ENCODE results near the gene GRIP1.

GRIP1 gene, protein sequence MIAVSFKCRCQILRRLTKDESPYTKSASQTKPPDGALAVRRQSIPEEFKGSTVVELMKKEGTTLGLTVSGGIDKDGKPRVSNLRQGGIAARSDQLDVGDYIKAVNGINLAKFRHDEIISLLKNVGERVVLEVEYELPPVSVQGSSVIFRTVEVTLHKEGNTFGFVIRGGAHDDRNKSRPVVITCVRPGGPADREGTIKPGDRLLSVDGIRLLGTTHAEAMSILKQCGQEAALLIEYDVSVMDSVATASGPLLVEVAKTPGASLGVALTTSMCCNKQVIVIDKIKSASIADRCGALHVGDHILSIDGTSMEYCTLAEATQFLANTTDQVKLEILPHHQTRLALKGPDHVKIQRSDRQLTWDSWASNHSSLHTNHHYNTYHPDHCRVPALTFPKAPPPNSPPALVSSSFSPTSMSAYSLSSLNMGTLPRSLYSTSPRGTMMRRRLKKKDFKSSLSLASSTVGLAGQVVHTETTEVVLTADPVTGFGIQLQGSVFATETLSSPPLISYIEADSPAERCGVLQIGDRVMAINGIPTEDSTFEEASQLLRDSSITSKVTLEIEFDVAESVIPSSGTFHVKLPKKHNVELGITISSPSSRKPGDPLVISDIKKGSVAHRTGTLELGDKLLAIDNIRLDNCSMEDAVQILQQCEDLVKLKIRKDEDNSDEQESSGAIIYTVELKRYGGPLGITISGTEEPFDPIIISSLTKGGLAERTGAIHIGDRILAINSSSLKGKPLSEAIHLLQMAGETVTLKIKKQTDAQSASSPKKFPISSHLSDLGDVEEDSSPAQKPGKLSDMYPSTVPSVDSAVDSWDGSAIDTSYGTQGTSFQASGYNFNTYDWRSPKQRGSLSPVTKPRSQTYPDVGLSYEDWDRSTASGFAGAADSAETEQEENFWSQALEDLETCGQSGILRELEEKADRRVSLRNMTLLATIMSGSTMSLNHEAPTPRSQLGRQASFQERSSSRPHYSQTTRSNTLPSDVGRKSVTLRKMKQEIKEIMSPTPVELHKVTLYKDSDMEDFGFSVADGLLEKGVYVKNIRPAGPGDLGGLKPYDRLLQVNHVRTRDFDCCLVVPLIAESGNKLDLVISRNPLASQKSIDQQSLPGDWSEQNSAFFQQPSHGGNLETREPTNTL

DNA sequence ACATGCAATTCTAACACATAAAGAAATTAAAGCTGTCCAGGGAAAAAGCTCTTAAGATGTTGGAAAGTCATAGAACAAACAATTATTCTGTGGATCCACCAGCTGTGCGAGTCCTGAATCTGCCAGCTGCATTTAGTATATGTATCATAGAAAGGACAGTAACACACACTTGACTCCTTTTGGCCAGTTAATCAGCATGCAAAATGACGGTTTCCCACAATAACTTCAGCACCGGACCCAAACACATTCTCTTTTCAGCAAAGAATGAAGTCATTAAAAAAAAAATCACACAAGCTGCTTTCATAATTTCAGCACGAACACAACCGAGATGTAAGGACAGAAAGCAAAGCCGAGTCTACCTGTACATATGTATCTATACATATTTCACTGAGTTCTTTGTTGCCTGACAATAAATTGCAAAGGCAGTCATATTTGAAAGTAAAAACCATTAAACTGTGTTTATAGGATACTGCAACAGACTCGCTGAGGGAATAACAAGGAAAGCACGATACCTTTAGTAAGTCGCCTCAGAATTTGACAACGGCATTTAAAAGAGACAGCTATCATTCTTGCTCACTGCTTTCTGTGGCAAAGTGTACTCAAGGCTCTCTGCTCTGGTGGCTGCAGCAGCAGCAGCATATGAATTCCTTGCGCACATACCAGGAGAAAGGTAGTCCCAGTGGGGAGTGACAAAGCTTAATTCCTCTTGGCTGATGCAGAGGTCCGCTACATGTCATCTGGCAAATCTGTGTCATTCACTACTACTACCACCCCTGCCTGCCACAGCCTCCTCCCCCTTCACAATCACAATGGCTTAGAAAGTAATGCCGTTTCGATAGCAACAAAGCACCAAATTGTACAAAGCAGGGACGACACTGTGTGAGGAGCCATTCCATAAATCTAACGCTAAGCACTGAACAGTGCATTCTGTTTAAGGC, at the start of gene GRIP1:
TSS of gene GRIP1 (minus strand) at position 739 of the 938 bp plus-strand sequence. CDS start at position 567, 172 bp downstream.
- DNase-seq (ENCODE audit: low read depth in 2 of 2): no peak

GRCh38 chr12:66726556-66726955, 47.7 kb upstream of the GRIP1 start:
- DNase-seq (ENCODE audit: low read depth in 2 of 2): no peak

GRCh38 chr12:66725031-66725430, 46.2 kb upstream of the GRIP1 start:
- DNase-seq (ENCODE audit: low read depth in 2 of 2): no peak

DNA sequence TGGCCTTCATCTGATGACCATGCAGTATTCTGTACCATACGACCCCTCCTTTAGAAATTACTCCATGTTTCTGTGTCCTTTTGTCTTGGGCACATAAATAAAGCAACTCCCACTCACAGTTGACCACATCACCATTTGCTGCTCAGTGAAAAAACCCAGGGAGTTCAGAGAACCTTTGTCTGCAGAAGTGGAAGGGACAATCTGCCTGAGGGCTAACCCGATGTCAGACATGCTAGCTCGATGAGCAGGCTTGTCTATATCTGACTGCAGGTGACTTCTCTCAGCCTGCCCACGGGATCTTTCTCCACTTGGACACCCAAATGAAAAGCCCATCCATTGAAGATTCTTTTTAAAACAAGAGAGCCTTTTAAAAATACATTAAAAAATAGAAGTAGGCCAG, 45.7 kb upstream of the GRIP1 start:
- no peak for DNase-seq (ENCODE audit: low read depth in 2 of 2)

DNA sequence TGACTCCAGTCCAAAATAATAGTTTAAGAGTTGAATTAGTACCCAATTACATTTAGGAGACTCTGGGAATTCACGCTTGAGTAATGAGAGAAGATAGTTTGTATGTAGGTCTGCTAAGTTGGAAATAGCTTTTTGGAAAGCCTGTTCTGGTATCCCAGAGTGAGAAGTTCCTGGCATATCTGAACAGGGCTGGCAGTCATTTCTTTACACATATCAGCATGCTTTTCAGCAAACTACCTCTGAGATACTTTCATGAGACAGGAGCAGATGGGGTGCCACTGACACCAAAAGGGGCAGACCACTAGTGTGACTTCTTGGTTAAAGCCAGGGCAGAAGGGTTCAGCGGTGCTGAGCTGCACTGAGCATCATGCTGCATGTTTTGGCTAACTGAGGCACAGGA, 45.1 kb upstream of the GRIP1 start:
- DNase-seq (ENCODE audit: low read depth in 2 of 2): no peak

- no peak for DNase-seq (ENCODE audit: low read depth in 2 of 2)
These were observed 41.0 kb upstream of the GRIP1 start for GRCh38 chr12:66719862-66720261.

- DNase-seq (ENCODE audit: low read depth in 2 of 2): no peak
These were observed 38.3 kb upstream of the GRIP1 start for GRCh38 chr12:66717036-66717673.

- no peak for DNase-seq (ENCODE audit: low read depth in 2 of 2)
These were observed 37.6 kb upstream of the GRIP1 start for GRCh38 chr12:66716522-66716921.

- DNase-seq (ENCODE audit: low read depth in 2 of 2): no peak
These were observed 35.8 kb upstream of the GRIP1 start for GRCh38 chr12:66714709-66715108.

- no peak for DNase-seq (ENCODE audit: low read depth in 2 of 2)
These were observed 35.1 kb upstream of the GRIP1 start for GRCh38 chr12:66713984-66714383.

DNA sequence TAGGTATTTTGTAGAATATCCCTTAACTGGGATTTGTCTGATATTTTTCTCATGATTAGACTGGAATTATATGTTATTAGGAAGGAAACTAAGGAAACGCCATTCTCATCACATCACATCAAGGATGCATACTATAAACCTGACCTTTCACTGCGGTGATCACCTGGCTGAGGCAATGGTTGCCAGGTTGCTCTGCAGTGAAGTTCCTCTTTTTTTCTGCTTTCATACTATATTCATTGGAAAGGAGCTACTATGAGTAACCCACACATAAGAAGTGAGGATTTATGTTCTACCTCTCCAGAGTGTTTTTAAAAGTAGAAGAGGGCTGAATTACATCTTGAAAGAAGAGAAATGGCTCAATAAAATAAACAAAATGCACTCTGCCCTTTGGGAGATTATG, 31.0 kb upstream of the GRIP1 start:
- DNase-seq (ENCODE audit: low read depth in 2 of 2): no peak

- DNase-seq (ENCODE audit: low read depth in 2 of 2): no peak
These were observed 30.5 kb upstream of the GRIP1 start for GRCh38 chr12:66709457-66709773.

DNA sequence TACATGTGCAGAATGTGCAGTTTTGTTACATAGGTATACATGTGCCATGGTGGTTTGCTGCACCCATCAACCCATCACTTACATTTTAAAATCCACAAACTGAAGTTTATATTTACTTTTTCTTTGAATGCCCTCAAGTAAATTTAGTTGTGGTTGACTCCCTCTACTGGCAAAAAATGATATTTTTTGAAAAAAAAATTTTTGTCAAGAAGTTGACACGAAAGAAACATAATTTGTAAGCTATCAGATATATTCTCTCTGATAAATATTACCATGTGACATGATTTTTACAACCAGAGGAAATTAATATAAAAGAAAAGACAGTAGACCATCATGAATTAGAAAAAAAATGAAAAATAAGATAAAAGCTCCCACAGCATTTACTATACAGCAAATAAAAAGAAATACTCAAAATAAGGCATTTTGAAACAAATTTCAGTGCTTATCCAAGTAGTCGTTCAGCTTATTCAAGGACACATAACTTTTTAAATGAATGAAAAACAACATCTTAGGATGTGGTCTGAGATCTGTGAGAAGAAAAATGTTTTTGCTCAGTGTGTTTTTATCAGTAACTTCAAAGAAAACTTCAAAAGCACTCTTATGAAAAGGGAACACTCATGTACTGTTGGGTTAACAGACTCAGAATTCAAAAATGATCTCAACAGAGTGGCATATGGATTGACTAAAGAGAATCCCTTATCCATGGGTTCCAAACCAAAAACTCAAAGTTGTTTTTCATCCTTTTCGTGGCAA, 30.0 kb upstream of the GRIP1 start:
- DNase-seq (ENCODE audit: low read depth in 2 of 2): no peak

GRCh38 chr12:66707002-66707697, 28.3 kb upstream of the GRIP1 start:
- no peak for DNase-seq (ENCODE audit: low read depth in 2 of 2)

DNA sequence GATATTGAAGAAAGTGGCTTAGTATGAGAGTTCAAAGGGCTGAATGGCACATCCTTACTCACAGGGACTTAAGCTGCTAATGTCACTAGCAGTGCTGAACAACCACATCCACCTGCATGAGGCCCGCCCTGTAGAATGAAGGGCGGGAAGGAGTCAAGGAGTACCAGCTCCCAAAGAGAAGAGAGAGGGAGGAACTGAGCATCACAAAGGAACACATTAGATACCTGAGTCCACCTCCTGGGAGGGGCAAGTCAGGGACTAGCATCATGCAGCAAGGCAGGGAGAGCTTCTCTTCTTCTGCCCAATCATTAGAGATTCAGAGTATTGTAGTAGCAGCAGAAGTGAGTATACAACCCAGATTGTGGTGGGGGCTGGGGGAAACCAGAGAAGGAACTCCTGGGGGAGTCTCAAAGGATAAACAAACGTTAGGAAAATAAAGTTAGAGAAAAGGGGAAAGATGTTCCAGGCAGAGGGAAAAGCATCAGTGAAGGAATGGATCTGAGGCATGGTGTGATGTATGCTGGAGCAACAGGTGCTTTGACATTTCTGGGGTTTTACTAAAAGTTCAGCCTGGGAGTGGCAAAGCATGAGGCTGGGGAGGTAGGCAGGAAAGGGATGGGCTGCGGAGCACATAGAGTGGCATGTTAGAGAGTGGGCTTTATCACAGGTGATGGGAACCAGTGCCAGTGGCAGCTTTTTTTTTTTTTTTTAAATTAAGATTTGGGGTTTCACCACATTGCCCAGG, 21.0 kb upstream of the GRIP1 start:
- no peak for DNase-seq (ENCODE audit: low read depth in 2 of 2)

DNA sequence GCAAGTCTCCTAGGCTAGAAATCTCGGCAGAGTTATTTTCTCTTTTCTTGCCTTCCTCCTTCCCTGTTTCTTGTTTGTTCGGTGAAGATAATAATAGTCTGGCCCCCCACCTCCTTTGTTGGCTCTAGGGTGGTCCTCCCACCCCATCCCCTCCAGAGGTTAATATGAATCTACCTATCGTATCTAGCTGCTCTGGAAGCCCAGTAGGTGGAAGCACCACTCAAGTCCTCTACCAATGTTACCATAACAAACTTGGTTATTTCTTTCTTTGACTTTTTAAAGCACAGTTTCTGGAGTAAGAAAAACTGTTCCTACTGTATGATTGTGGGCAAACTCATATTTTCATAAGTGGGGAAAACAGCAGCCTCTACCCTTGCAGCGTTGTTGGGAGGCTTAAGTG, 19.7 kb upstream of the GRIP1 start:
- DNase-seq (ENCODE audit: low read depth in 2 of 2): no peak

GRCh38 chr12:66697404-66697803, 18.5 kb upstream of the GRIP1 start:
- no peak for DNase-seq (ENCODE audit: low read depth in 2 of 2)

GRCh38 chr12:66694666-66695613, 16.1 kb upstream of the GRIP1 start:
- no peak for DNase-seq (ENCODE audit: low read depth in 2 of 2)

Measured in stimulated activated CD8-positive, alpha-beta memory T cell treated with anti-CD3 and anti-CD28 coated beads, Interleukin-7, amount 100 ng/mL, for 1 hour (primary cell).